ENCODE results near the gene RRP12. TPM values are rescaled to one million over a fixed set of nuclear protein-coding genes. Genes with fewer than 3 reads are reported as not detected.
"Not testable (repeated sequence)": the region's sequence is repeated elsewhere in the genome, so short reads cannot be mapped to it uniquely, and the experiment has no call there.

RRP12 gene
- polyA plus RNA-seq, 6 donors from 2014 or later, result 8.1 to 20.8 (median 15.7) TPM

- Mint-ChIP-seq H3K36me3 (peaks cover 14 to 33% of the 10 kb centered on the region in 2 donors), H3K4me3 (no peak overlapping the region), H3K9me3 (no peaks in the 10 kb centered on the region), H3K27ac (peak overlapping the region in 4 of 6 donors; percentile 43 to 81 (median 60)), H3K4me1 (peaks cover 7 to 16% (median 8%) of the 10 kb centered on the region in 3 donors), H3K27me3 (no peaks in the 10 kb centered on the region)
- ATAC-seq (ENCODE audit: low read depth in 2 of 2), result peak in 1 of 2 donors; percentile 18
- no peak for DNase-seq
These were observed 44.7 kb downstream of the RRP12 start for GRCh38 chr10:97356318-97356914.

GRCh38 chr10:97355571-97355975 is 45.6 kb downstream of the RRP12 start:
- ATAC-seq (ENCODE audit: low read depth in 2 of 2) (no peak), DNase-seq (no peak)
- no peaks in the 10 kb centered on the region for H3K27me3 Mint-ChIP-seq
- no peak overlapping the region for H3K4me3 Mint-ChIP-seq
- peaks cover 5 to 12% (median 7%) of the 10 kb centered on the region in 3 donors for H3K4me1 Mint-ChIP-seq
- H3K27ac Mint-ChIP-seq, result peak overlapping the region in 4 of 6 donors; percentile 43 to 76 (median 57)
- no peaks in the 10 kb centered on the region for H3K9me3 Mint-ChIP-seq
- H3K36me3 Mint-ChIP-seq, result peaks cover 14 to 28% of the 10 kb centered on the region in 2 donors

DNA sequence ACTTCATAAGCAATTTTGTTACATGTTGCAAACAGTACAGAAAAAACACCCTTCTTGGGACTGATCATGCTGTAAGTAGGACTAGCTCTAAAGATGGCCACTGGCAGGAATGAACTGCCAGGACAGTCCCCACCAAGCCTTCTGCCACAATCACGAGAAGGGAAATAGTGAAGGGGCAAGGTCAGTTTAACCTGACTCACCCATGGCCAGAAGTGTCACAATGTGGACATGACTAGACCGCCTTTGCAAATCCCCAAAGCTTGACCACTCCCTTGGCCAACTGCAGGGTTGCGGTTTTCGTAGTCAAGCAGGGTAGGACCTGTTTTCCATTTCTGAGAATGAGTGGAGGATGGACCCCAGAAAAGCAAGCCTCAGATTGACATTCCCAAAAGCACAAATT is 47.2 kb downstream of the RRP12 start:
- ATAC-seq (ENCODE audit: low read depth in 2 of 2) (no peak), DNase-seq (no peak)
- H3K4me1 Mint-ChIP-seq, result peaks cover 5 to 12% (median 7%) of the 10 kb centered on the region in 3 donors
- H3K4me3 Mint-ChIP-seq, result no peak overlapping the region
- no peaks in the 10 kb centered on the region for H3K27me3 Mint-ChIP-seq
- H3K9me3 Mint-ChIP-seq, result no peaks in the 10 kb centered on the region
- peaks cover 13 to 15% of the 10 kb centered on the region in 2 donors for H3K36me3 Mint-ChIP-seq
- H3K27ac Mint-ChIP-seq, result peak overlapping the region in 1 of 6 donors; percentile 67

- Mint-ChIP-seq H3K36me3 (peaks cover 0 to 5% of the 10 kb centered on the region in 2 donors), H3K4me3 (no peak overlapping the region), H3K27ac (peak overlapping the region in 2 of 6 donors; percentile 14 to 95), H3K9me3 (no peaks in the 10 kb centered on the region), H3K4me1 (peaks cover 0 to 5% (median 0%) of the 10 kb centered on the region in 3 donors), H3K27me3 (no peaks in the 10 kb centered on the region)
- ATAC-seq (ENCODE audit: low read depth in 2 of 2) (no peak), DNase-seq (no peak)
These were observed 51.2 kb downstream of the RRP12 start for GRCh38 chr10:97349752-97350513.

- Mint-ChIP-seq H3K4me1 (peaks cover 0 to 5% (median 0%) of the 10 kb centered on the region in 3 donors), H3K9me3 (no peaks in the 10 kb centered on the region), H3K27me3 (peaks cover 0 to 5% (median 0%) of the 10 kb centered on the region in 3 donors), H3K36me3 (peaks cover 0 to 5% of the 10 kb centered on the region in 2 donors), H3K4me3 (peak overlapping the region in 1 of 8 donors; percentile 1), H3K27ac (peak overlapping the region in 2 of 6 donors; percentile 60 to 74)
- no peak for DNase-seq
- ATAC-seq (ENCODE audit: low read depth in 2 of 2), result no peak
These were observed 53.8 kb downstream of the RRP12 start for GRCh38 chr10:97347317-97347716.

DNA sequence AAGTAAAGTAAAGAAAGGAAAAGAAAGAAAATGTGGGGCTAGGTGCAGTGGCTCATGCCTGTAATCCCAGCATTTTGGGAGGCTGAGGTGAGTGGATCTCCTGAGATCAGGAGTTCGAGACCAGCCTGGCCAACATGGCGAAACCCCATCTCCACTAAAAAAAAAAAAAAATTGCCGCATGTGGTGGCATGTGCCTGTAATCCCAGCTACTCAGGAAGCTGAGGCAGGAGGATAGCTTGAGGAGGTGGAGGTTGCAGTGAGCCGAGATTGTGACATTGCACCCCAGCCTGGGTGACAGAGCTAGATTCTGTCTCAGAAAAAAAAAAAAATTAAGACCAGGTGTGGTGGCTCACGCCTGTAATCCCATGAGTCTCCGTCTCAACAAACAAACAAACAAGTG is 57.5 kb downstream of the RRP12 start:
- not testable (repeated sequence) for H3K4me1 Mint-ChIP-seq; H3K36me3 Mint-ChIP-seq; H3K27me3 Mint-ChIP-seq; H3K4me3 Mint-ChIP-seq; H3K27ac Mint-ChIP-seq; ATAC-seq (ENCODE audit: low read depth in 2 of 2); DNase-seq; H3K9me3 Mint-ChIP-seq

DNA sequence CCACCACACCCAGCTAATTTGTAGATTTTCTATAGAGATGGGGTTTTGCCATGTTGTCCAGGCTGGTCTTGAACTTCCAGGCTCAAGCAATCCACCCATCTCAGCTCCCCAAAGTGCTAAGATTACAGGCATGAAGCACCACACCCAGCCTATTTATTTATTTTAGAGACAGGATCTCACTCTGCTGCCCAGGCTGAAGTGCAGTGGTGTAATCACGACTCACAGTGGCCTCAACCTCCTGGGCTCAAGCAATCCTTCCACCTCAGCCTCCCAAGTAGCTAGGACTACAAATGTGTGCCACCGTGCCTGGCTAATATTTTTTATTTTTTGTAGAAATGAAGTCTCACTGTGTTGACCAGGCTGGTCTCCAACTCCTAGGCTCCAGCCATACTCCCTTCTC is 59.7 kb downstream of the RRP12 start:
- H3K4me1 Mint-ChIP-seq, result no peaks in the 10 kb centered on the region
- H3K27me3 Mint-ChIP-seq, result peaks cover 0 to 5% (median 0%) of the 10 kb centered on the region in 3 donors
- ATAC-seq (ENCODE audit: low read depth in 2 of 2) (no peak), DNase-seq (no peak)
- no peak overlapping the region for H3K4me3 Mint-ChIP-seq
- no peak overlapping the region for H3K27ac Mint-ChIP-seq
- H3K36me3 Mint-ChIP-seq, result no peaks in the 10 kb centered on the region
- H3K9me3 Mint-ChIP-seq, result no peaks in the 10 kb centered on the region

GRCh38 chr10:97338041-97338440 is 63.1 kb downstream of the RRP12 start:
- DNase-seq (no peak), ATAC-seq (ENCODE audit: low read depth in 2 of 2) (no peak)
- no peaks in the 10 kb centered on the region for H3K27me3 Mint-ChIP-seq
- peaks cover 6 to 11% (median 7%) of the 10 kb centered on the region in 3 donors for H3K4me1 Mint-ChIP-seq
- no peaks in the 10 kb centered on the region for H3K9me3 Mint-ChIP-seq
- no peak overlapping the region for H3K27ac Mint-ChIP-seq
- H3K4me3 Mint-ChIP-seq, result peak overlapping the region in 2 of 8 donors; percentile 47 to 84
- peaks cover 5 to 6% of the 10 kb centered on the region in 2 donors for H3K36me3 Mint-ChIP-seq

DNA sequence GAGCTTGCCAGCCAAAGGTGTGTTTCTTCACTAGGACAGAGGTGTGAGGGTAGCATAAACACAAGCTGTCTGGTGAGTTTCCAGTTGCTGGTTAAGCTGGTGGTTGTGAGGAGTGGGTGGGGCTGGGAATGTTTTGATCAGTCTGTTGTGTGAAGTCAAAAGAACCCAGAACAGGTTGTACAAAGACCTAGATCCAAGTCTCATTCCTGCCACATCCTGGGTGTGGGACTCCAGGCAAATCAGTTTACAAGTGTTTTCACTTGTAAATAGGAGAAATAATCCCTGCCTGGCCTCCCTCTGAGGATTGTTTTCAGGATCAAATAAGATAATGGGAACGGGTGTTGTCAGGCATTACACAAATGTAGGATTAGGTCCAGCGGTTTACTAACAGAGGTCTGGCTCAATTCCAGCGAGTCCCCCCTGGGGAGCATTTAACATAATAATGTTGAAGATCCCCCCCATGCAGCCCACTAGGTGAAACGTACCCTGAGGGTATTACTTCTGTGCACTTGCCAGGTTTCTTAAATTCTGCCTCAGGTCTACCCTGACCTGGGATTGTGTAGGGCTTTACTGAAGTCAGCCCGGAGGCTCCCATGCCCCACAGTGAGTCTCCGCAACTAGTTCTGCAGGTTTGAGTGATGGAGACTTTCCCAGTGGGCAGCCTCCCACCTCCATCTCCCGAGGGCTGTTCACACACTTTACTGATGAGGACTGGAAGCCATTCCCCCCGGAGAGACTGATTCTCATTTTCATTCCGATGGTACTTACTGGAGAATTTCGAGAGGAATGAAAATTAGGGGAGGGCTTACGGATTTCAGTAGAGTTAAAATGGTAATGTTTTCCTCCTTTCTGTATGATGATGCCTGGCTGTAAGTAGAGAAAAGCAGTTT is 64.0 kb downstream of the RRP12 start:
- DNase-seq (no peak), ATAC-seq (ENCODE audit: low read depth in 2 of 2) (no peak)
- Mint-ChIP-seq H3K4me1 (peaks cover 15 to 20% (median 15%) of the 10 kb centered on the region in 3 donors), H3K27ac (peak overlapping the region in 1 of 6 donors; percentile 24), H3K27me3 (no peaks in the 10 kb centered on the region), H3K4me3 (peak overlapping the region in 4 of 8 donors; percentile 12 to 84 (median 20)), H3K9me3 (no peaks in the 10 kb centered on the region), H3K36me3 (peaks cover 6% of the 10 kb centered on the region in 2 donors)

DNA sequence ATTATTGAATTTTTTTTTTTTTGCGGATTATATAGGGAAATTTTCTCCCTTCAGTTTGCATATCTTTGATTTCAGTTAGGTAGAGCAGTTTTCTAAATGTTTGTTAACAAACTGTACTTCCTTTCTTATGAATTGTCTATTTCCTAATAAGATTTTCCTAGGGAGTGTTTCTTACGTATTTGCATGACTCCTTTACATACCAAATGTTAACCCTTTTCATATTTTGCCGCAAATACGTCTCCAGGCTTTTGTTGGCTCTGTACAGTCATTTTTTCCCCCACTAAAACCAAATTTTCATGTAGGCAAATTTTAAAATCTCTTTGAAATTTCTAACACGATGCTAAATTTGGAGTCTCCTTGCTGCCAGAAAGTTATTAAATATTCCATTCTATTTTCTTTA is 64.7 kb downstream of the RRP12 start:
- ATAC-seq (ENCODE audit: low read depth in 2 of 2), result no peak
- Mint-ChIP-seq H3K9me3 (no peaks in the 10 kb centered on the region), H3K4me3 (peak overlapping the region in 4 of 8 donors; percentile 20 to 90 (median 52)), H3K4me1 (peaks cover 20 to 27% (median 23%) of the 10 kb centered on the region in 3 donors), H3K27ac (peak overlapping the region in 3 of 6 donors; percentile 22 to 91 (median 64)), H3K27me3 (no peaks in the 10 kb centered on the region), H3K36me3 (peaks cover 6% of the 10 kb centered on the region in 2 donors)
- DNase-seq, result no peak

GRCh38 chr10:97336006-97336405 is 65.1 kb downstream of the RRP12 start:
- ATAC-seq (ENCODE audit: low read depth in 2 of 2), result no peak
- H3K27ac Mint-ChIP-seq, result peak overlapping the region in 3 of 6 donors; percentile 22 to 91 (median 28)
- no peak for DNase-seq
- H3K36me3 Mint-ChIP-seq, result peaks cover 6% of the 10 kb centered on the region in 2 donors
- H3K4me3 Mint-ChIP-seq, result peak overlapping the region; percentile 71 to 94 (median 85)
- peaks cover 25 to 32% (median 27%) of the 10 kb centered on the region in 3 donors for H3K4me1 Mint-ChIP-seq
- H3K27me3 Mint-ChIP-seq, result no peaks in the 10 kb centered on the region
- no peaks in the 10 kb centered on the region for H3K9me3 Mint-ChIP-seq

DNA sequence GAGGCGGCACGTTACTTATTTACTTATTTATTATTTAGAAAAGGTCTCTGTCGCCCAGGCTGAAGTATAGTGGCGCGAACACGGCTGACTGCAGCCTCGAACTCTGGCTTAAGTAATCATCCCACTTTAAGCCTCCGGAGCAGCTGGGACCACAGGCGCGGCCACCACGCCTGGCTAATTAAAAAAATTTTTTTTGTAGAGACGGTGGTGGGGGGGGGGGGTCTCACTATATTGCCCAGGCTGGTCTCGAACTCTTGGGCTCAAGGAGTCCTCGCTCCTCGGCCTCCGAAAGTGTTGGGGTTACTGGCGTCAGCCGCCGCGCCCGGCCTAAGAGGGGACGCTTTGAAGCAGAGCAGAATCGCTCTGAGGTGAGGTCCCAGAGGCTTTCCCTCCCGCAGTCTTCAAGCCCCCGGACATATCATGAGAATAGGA is 65.9 kb downstream of the RRP12 start:
- peak; percentile 5 to 6 for ATAC-seq (ENCODE audit: low read depth in 2 of 2)
- peaks cover 6 to 7% of the 10 kb centered on the region in 2 donors for H3K36me3 Mint-ChIP-seq
- H3K9me3 Mint-ChIP-seq, result no peaks in the 10 kb centered on the region
- H3K4me3 Mint-ChIP-seq, result peak overlapping the region; percentile 78 to 94 (median 85)
- H3K27ac Mint-ChIP-seq, result peak overlapping the region; percentile 39 to 98 (median 80)
- no peaks in the 10 kb centered on the region for H3K27me3 Mint-ChIP-seq
- no peak for DNase-seq
- H3K4me1 Mint-ChIP-seq, result peaks cover 28 to 40% (median 33%) of the 10 kb centered on the region in 3 donors

Measured in naive B cell (primary cell).